ENCODE measurements around the gene CRACR2A. TPM values are rescaled to one million over a fixed set of nuclear protein-coding genes. Genes with fewer than 3 reads are reported as not detected.

CRACR2A gene
- total RNA-seq, 4 donors from 2014 or later: 34.5 to 165 (median 85.8) TPM

DNA sequence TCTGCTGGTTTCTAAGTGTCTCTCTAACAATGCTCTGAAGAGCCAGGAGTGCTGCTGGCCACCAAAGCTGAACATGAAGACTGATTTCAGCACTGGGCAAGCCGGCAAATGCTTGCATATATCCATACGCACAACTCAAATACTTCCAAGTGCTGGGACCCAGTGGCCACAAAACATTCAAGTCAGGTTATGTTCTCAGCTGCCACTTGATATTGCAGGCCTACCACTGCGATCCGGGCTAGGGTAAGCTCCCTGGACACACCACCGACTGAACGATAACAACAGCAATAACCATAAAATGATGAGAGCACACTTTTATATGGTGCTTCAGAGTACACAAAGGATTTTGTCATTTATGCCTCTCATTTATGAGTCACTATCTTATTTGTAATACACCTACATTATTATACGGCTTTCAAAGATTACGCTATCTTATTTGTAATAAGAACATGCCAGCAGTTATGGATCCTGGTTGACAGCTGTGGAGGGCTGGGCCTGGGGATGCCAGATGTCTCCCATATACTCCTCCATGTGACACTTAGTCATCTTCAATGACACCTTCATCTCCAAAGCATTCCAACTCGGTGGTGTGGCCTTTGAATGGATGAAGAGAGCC is 35.5 kb downstream of the CRACR2A start:
- peak overlapping the region in 2 of 4 donors; percentile 16 to 28 for H3K27ac ChIP-seq
- 64 to 72% methylated on average over 6 to 9 of the region's 9 CpGs for WGBS, 2 donors (ENCODE audit: low coverage in 1 of 2)
- H3K4me3 ChIP-seq: no peak overlapping the region
- peak; percentile 56 for DNase-seq
- intact Hi-C loops (cut with DNase I; ENCODE audit: low total_unique reads) (no loop called here), in situ Hi-C loops (cut with MboI; ENCODE audit: low pct_ligation_motif_present in 1 of 4, low pct_unique_long_range_greater_than_20kb in 1 of 4, low sequenced_read_pairs in 3 of 4) (no loop called here)
- no peaks in the 10 kb centered on the region for H3K9me3 ChIP-seq
- TF ChIP-seq, protein P1, sequence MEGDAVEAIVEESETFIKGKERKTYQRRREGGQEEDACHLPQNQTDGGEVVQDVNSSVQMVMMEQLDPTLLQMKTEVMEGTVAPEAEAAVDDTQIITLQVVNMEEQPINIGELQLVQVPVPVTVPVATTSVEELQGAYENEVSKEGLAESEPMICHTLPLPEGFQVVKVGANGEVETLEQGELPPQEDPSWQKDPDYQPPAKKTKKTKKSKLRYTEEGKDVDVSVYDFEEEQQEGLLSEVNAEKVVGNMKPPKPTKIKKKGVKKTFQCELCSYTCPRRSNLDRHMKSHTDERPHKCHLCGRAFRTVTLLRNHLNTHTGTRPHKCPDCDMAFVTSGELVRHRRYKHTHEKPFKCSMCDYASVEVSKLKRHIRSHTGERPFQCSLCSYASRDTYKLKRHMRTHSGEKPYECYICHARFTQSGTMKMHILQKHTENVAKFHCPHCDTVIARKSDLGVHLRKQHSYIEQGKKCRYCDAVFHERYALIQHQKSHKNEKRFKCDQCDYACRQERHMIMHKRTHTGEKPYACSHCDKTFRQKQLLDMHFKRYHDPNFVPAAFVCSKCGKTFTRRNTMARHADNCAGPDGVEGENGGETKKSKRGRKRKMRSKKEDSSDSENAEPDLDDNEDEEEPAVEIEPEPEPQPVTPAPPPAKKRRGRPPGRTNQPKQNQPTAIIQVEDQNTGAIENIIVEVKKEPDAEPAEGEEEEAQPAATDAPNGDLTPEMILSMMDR (IDR thresholded peaks at IDR 0.05): no peak
- TF ChIP-seq EP300 (IDR thresholded peaks at IDR 0.05; ENCODE audit: low read depth) (peak; percentile 27), POLR2A (IDR thresholded peaks at IDR 0.05) (no peak), POLR2AphosphoS5 (IDR thresholded peaks at IDR 0.05) (peak; percentile 35 to 84 (median 67))
- no peaks in the 10 kb centered on the region for H3K36me3 ChIP-seq
- H3K4me1 ChIP-seq: peaks cover 0 to 7% (median 2%) of the 10 kb centered on the region in 4 donors
- H3K27me3 ChIP-seq: no peaks in the 10 kb centered on the region

DNA sequence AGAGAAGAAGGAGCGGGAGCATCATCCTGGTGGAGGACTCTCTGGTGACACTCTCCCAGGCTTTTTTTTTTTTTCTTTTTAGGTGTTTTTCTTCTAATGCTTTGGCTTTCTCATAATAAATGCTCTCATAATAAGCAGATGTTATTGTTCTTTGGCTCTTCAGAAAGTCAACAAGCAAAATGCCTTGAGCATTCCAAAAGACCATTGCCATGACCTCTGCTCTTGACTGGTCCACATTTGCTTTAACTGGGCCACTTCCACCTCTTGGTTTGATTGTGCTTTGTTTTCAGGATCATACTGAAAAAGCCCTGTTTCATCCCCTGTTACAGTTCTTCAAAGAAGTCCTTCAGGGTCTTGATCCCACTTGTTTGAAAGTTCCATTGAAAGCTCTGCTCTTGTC is 36.9 kb downstream of the CRACR2A start:
- Histone ChIP-seq H3K36me3 (no peaks in the 10 kb centered on the region), H3K9me3 (no peaks in the 10 kb centered on the region), H3K4me3 (no peak overlapping the region), H3K27ac (no peak overlapping the region), H3K4me1 (peaks cover 0 to 7% (median 0%) of the 10 kb centered on the region in 4 donors), H3K27me3 (no peaks in the 10 kb centered on the region)
- DNase-seq: no peak
- intact Hi-C loops (cut with DNase I; ENCODE audit: low total_unique reads) (no loop called here), in situ Hi-C loops (cut with MboI; ENCODE audit: low pct_ligation_motif_present in 1 of 4, low pct_unique_long_range_greater_than_20kb in 1 of 4, low sequenced_read_pairs in 3 of 4) (no loop called here)
- 100% methylated on average over 1 of the region's 1 CpG for WGBS, 2 donors (ENCODE audit: low coverage in 1 of 2)
- TF ChIP-seq POLR2AphosphoS5 (IDR thresholded peaks at IDR 0.05) (no peak), POLR2A (IDR thresholded peaks at IDR 0.05) (no peak), EP300 (IDR thresholded peaks at IDR 0.05; ENCODE audit: low read depth) (no peak)
- TF ChIP-seq, protein P1 (IDR thresholded peaks at IDR 0.05): no peak

DNA sequence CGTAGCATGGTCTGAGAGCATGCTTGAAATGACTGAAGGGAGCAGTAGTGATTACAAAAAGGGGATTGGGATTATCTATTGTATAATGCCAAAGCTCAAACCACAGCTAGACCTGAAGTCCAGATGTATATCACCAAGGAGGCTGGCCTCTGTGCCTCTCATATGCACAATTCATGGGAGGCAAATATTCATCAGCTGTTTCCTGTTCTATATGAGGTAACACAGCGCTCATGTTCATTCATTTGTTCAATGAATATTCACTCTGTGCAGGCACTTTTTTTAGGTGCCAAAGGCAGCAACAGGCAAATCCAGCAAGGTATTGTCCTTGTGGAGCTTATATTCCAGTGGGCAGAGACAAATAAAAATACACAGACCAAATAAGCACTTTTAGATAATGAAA is 39.0 kb downstream of the CRACR2A start:
- Histone ChIP-seq H3K27ac (no peak overlapping the region), H3K4me3 (no peak overlapping the region), H3K4me1 (peaks cover 0 to 7% (median 0%) of the 10 kb centered on the region in 4 donors), H3K27me3 (no peaks in the 10 kb centered on the region), H3K9me3 (no peaks in the 10 kb centered on the region), H3K36me3 (no peaks in the 10 kb centered on the region)
- 92 to 100% methylated on average over 1 to 2 of the region's 2 CpGs for WGBS, 2 donors (ENCODE audit: low coverage in 1 of 2)
- no peak for DNase-seq
- in situ Hi-C loops (cut with MboI; ENCODE audit: low pct_ligation_motif_present in 1 of 4, low pct_unique_long_range_greater_than_20kb in 1 of 4, low sequenced_read_pairs in 3 of 4): no loop called here
- TF ChIP-seq EP300 (IDR thresholded peaks at IDR 0.05; ENCODE audit: low read depth) (no peak), POLR2AphosphoS5 (IDR thresholded peaks at IDR 0.05) (no peak), POLR2A (IDR thresholded peaks at IDR 0.05) (no peak)
- TF ChIP-seq, protein P1 (IDR thresholded peaks at IDR 0.05): no peak
- intact Hi-C loops (cut with DNase I; ENCODE audit: low total_unique reads): no loop called here

DNA sequence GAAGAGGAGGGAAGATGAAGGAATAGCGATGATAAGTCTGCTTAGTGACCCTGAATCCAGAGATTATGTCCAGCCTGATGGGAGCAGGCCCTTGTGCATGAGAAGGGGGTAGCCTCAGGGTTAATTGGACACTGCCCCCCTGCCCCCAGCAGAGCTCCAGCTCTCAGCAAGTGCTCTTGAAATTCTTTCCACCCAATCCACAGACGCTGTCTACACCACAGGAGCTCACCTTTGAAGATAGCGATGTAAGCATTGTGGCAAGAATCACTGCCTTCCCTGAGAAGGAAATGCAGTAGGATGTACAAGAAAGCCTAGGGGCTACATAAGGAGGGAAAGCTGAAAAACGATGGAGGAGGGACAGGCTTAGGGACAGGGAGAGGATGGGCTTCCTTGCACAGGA is 39.4 kb downstream of the CRACR2A start:
- H3K4me1 ChIP-seq: peaks cover 0 to 7% (median 0%) of the 10 kb centered on the region in 4 donors
- DNase-seq: no peak
- H3K36me3 ChIP-seq: no peaks in the 10 kb centered on the region
- H3K27me3 ChIP-seq: no peaks in the 10 kb centered on the region
- no peak overlapping the region for H3K27ac ChIP-seq
- intact Hi-C loops (cut with DNase I; ENCODE audit: low total_unique reads): no loop called here
- H3K9me3 ChIP-seq: no peaks in the 10 kb centered on the region
- WGBS, 2 donors (ENCODE audit: low coverage in 1 of 2): 67 to 85% methylated on average over 2 to 4 of the region's 4 CpGs
- TF ChIP-seq EP300 (IDR thresholded peaks at IDR 0.05; ENCODE audit: low read depth) (no peak), POLR2A (IDR thresholded peaks at IDR 0.05) (no peak), POLR2AphosphoS5 (IDR thresholded peaks at IDR 0.05) (no peak)
- TF ChIP-seq, protein P1 (IDR thresholded peaks at IDR 0.05): no peak
- no peak overlapping the region for H3K4me3 ChIP-seq
- in situ Hi-C loops (cut with MboI; ENCODE audit: low pct_ligation_motif_present in 1 of 4, low pct_unique_long_range_greater_than_20kb in 1 of 4, low sequenced_read_pairs in 3 of 4): no loop called here

All from transverse colon (tissue), 4 donors.